Astrocyte (in vitro differentiated cells and primary cell): ENCODE measurements around the gene C1orf159. TPM values are rescaled to one million over a fixed set of nuclear protein-coding genes. Genes with fewer than 3 reads are reported as not detected.
"Not testable (repeated sequence)": the region's sequence is repeated elsewhere in the genome, so short reads cannot be mapped to it uniquely, and the experiment has no call there.

ENCODE experiments used
- DNase-seq: peaks from one replicate; pipeline ENCODE4 v3.0.0-alpha.2; 2010; ENCODE audit warnings: low read depth
- FAIRE-seq: peaks from 2 replicates; lab custom pipeline; 2011; peaks lifted over from hg19 to GRCh38; lab: Jason Lieb, UNC
- H2AFZ ChIP-seq: 2 replicates; pipeline ENCODE4 v1.6.0; 2012; ENCODE audit warnings: low read depth, low read length, inconsistent platforms
- H3K27ac ChIP-seq: 2 replicates; pipeline ENCODE4 v1.5.1; 2011; ENCODE audit warnings: low read depth, low read length, inconsistent platforms
- H3K27me3 ChIP-seq: 2 replicates; pipeline ENCODE4 v1.6.0; 2011; ENCODE audit warnings: low read length, inconsistent platforms; ENCODE audit not compliant: insufficient read depth
- H3K36me3 ChIP-seq: 2 replicates; pipeline ENCODE4 v1.5.1; 2011; ENCODE audit warnings: low read length, inconsistent platforms; ENCODE audit not compliant: insufficient read depth
- H3K4me1 ChIP-seq: 2 replicates; pipeline ENCODE4 v1.5.1; 2011; ENCODE audit warnings: low read length, inconsistent platforms; ENCODE audit not compliant: insufficient read depth
- H3K4me2 ChIP-seq: 2 replicates; pipeline ENCODE4 v1.6.0; 2012; ENCODE audit warnings: low read length, inconsistent platforms
- H3K4me3 ChIP-seq: 2 replicates; pipeline ENCODE4 v1.5.1; 2011; ENCODE audit warnings: low read depth, mild to moderate bottlenecking, low read length, inconsistent platforms; ENCODE audit not compliant: insufficient read depth
- H3K79me2 ChIP-seq: 2 replicates; pipeline ENCODE4 v1.6.0; 2012; ENCODE audit warnings: mild to moderate bottlenecking, low read length, inconsistent platforms; ENCODE audit not compliant: insufficient read depth
- H3K9ac ChIP-seq: 2 replicates; pipeline ENCODE4 v1.6.0; 2012; ENCODE audit warnings: mild to moderate bottlenecking, low read length, inconsistent platforms
- H3K9me3 ChIP-seq: 2 replicates; pipeline ENCODE4 v1.5.1; 2012; ENCODE audit warnings: low read depth, mild to moderate bottlenecking, low read length, inconsistent platforms; ENCODE audit not compliant: insufficient read depth
- H4K20me1 ChIP-seq: 2 replicates; pipeline ENCODE4 v1.6.0; 2012; ENCODE audit warnings: low read length, inconsistent platforms; ENCODE audit not compliant: insufficient read depth
- H3K27ac Mint-ChIP-seq: one replicate; pipeline ENCODE4 v1.8.0; 2021; ENCODE audit warnings: mild to moderate bottlenecking, mixed read lengths; ENCODE audit not compliant: unreplicated experiment
- H3K27me3 Mint-ChIP-seq: one replicate; pipeline ENCODE4 v1.8.0; 2021; ENCODE audit warnings: low read depth, mixed read lengths; ENCODE audit not compliant: unreplicated experiment
- H3K36me3 Mint-ChIP-seq: one replicate; pipeline ENCODE4 v1.8.0; 2021; ENCODE audit warnings: low read depth, mixed read lengths; ENCODE audit not compliant: unreplicated experiment
- H3K4me1 Mint-ChIP-seq: one replicate; pipeline ENCODE4 v1.8.0; 2021; ENCODE audit warnings: low read depth, mixed read lengths; ENCODE audit not compliant: unreplicated experiment
- H3K4me3 Mint-ChIP-seq: one replicate; pipeline ENCODE4 v1.8.0; 2021; ENCODE audit warnings: mild to moderate bottlenecking, moderate library complexity, mixed read lengths; ENCODE audit not compliant: unreplicated experiment
- H3K9me3 Mint-ChIP-seq: one replicate; pipeline ENCODE4 v1.8.0; 2021; ENCODE audit warnings: mild to moderate bottlenecking, mixed read lengths; ENCODE audit not compliant: unreplicated experiment
- CTCF ChIP-seq: IDR thresholded peaks from 2 replicates; pipeline ENCODE4 v1.5.1; 2011; ENCODE audit warnings: low read depth, mild to moderate bottlenecking, inconsistent platforms, low read length, moderate library complexity; ENCODE audit not compliant: insufficient read depth
- EZH2 ChIP-seq: IDR thresholded peaks from 2 replicates; pipeline ENCODE4 v1.6.1; 2012; ENCODE audit warnings: mild to moderate bottlenecking, low read length, inconsistent platforms; ENCODE audit not compliant: insufficient read depth
- total RNA-seq: library from RNA; stranded (reverse); gene quantifications from 2 replicates; pipeline ENCODE4 v1.2.1, GENCODE V29; 2021

C1orf159 gene
- total RNA-seq, 1 donor from 2014 or later, result 13.9 TPM

- Histone ChIP-seq H3K4me2 (no peak overlapping the region), H2AFZ (no peak overlapping the region), H3K36me3 (no peaks in the 10 kb centered on the region), H3K27me3 (no peaks in the 10 kb centered on the region), H3K4me1 (peaks cover 14% of the 10 kb centered on the region), H3K27ac (no peak overlapping the region), H3K9me3 (no peaks in the 10 kb centered on the region), H3K4me3 (no peak overlapping the region), H3K79me2 (no peaks in the 10 kb centered on the region), H4K20me1 (no peaks in the 10 kb centered on the region), H3K9ac (no peak overlapping the region)
- Mint-ChIP-seq H3K4me3 (no peak overlapping the region), H3K9me3 (peaks cover 21% of the 10 kb centered on the region), H3K4me1 (no peaks in the 10 kb centered on the region), H3K36me3 (peaks cover 6% of the 10 kb centered on the region), H3K27ac (no peak overlapping the region), H3K27me3 (peaks cover 26% of the 10 kb centered on the region)
- no peak for TF ChIP-seq EZH2
- no peak for TF ChIP-seq CTCF
- no peak for FAIRE-seq
- no peak for DNase-seq
Measured at GRCh38 chr1:1156140-1157032, 40.5 kb upstream of the C1orf159 start.

- peaks cover 14% of the 10 kb centered on the region for H3K4me1 ChIP-seq
- Mint-ChIP-seq H3K9me3 (peaks cover 21% of the 10 kb centered on the region), H3K4me3 (no peak overlapping the region), H3K27me3 (peaks cover 26% of the 10 kb centered on the region), H3K36me3 (peaks cover 6% of the 10 kb centered on the region), H3K4me1 (no peaks in the 10 kb centered on the region), H3K27ac (no peak overlapping the region)
- H3K9me3 ChIP-seq, result no peaks in the 10 kb centered on the region
- no peak overlapping the region for H3K4me3 ChIP-seq
- H3K9ac ChIP-seq, result no peak overlapping the region
- H3K36me3 ChIP-seq, result no peaks in the 10 kb centered on the region
- H2AFZ ChIP-seq, result no peak overlapping the region
- no peaks in the 10 kb centered on the region for H3K79me2 ChIP-seq
- TF ChIP-seq CTCF (no peak), EZH2 (no peak)
- no peaks in the 10 kb centered on the region for H3K27me3 ChIP-seq
- H3K27ac ChIP-seq, result no peak overlapping the region
- no peaks in the 10 kb centered on the region for H4K20me1 ChIP-seq
- DNase-seq, result no peak
- FAIRE-seq, result no peak
- no peak overlapping the region for H3K4me2 ChIP-seq
Measured at GRCh38 chr1:1155258-1155657, 39.4 kb upstream of the C1orf159 start.

GRCh38 chr1:1153874-1154273 is 38.0 kb upstream of the C1orf159 start:
- Histone ChIP-seq H4K20me1 (no peaks in the 10 kb centered on the region), H3K27ac (no peak overlapping the region), H3K9me3 (no peaks in the 10 kb centered on the region), H3K36me3 (no peaks in the 10 kb centered on the region), H3K4me3 (no peak overlapping the region), H3K79me2 (no peaks in the 10 kb centered on the region), H3K27me3 (no peaks in the 10 kb centered on the region), H2AFZ (no peak overlapping the region), H3K9ac (no peak overlapping the region), H3K4me2 (no peak overlapping the region), H3K4me1 (peaks cover 14% of the 10 kb centered on the region)
- Mint-ChIP-seq H3K27ac (no peak overlapping the region), H3K9me3 (peaks cover 21% of the 10 kb centered on the region), H3K36me3 (peaks cover 6% of the 10 kb centered on the region), H3K4me3 (no peak overlapping the region), H3K27me3 (peaks cover 28% of the 10 kb centered on the region), H3K4me1 (no peaks in the 10 kb centered on the region)
- FAIRE-seq, result no peak
- TF ChIP-seq EZH2 (no peak), CTCF (no peak)
- DNase-seq, result no peak

GRCh38 chr1:1153215-1153614 is 37.3 kb upstream of the C1orf159 start:
- not testable (repeated sequence) for H3K4me3 Mint-ChIP-seq, FAIRE-seq
- H3K27me3 Mint-ChIP-seq, result peaks cover 32% of the 10 kb centered on the region

More at GRCh38 chr1:1153215-1153614, 37.3 kb upstream of the C1orf159 start:
- not testable (repeated sequence) for H3K9me3 ChIP-seq, H3K79me2 ChIP-seq, H3K4me1 Mint-ChIP-seq, H3K9ac ChIP-seq, H3K4me3 ChIP-seq, H3K36me3 ChIP-seq, H2AFZ ChIP-seq, H3K36me3 Mint-ChIP-seq, H3K27ac ChIP-seq, H3K27me3 ChIP-seq, H3K27ac Mint-ChIP-seq, H3K4me1 ChIP-seq, H3K4me2 ChIP-seq, H4K20me1 ChIP-seq, DNase-seq
- H3K9me3 Mint-ChIP-seq, result peaks cover 21% of the 10 kb centered on the region
